NCI-H1105 (cell line): ENCODE data around the gene DENND5B.
"Not testable (repeated sequence)": the region's sequence is repeated elsewhere in the genome, so short reads cannot be mapped to it uniquely, and the experiment has no call there.

Experiments used
- DNase-seq: peaks from one replicate; lab custom pipeline; 2025; lab: John Stamatoyannopoulos, UW

Gene DENND5B

GRCh38 chr12:31471051-31471450 lies 119.9 kb downstream of the DENND5B start:
- DNase-seq, result no peak

- no peak for DNase-seq
Observed at GRCh38 chr12:31470459-31470858, 120.5 kb downstream of the DENND5B start.

- no peak for DNase-seq
Observed at GRCh38 chr12:31466768-31467167, 124.2 kb downstream of the DENND5B start.

GRCh38 chr12:31465002-31465401 lies 125.9 kb downstream of the DENND5B start:
- DNase-seq, result no peak

- DNase-seq, result no peak
Observed at GRCh38 chr12:31460024-31460423, 130.9 kb downstream of the DENND5B start.

GRCh38 chr12:31456562-31456961 lies 134.4 kb downstream of the DENND5B start:
- DNase-seq, result no peak

GRCh38 chr12:31444736-31445135 lies 146.2 kb downstream of the DENND5B start:
- DNase-seq, result no peak

GRCh38 chr12:31440586-31440985 lies 150.3 kb downstream of the DENND5B start:
- DNase-seq, result no peak

- no peak for DNase-seq
Observed at GRCh38 chr12:31440134-31440533, 150.8 kb downstream of the DENND5B start.

- DNase-seq, result no peak
Observed at GRCh38 chr12:31431721-31432240, 159.2 kb downstream of the DENND5B start.

GRCh38 chr12:31423405-31423804 lies 167.5 kb downstream of the DENND5B start:
- no peak for DNase-seq

- DNase-seq, result no peak
Observed at GRCh38 chr12:31412292-31412801, 178.6 kb downstream of the DENND5B start.

GRCh38 chr12:31408763-31409162 lies 182.2 kb downstream of the DENND5B start:
- DNase-seq, result no peak

GRCh38 chr12:31407562-31407961 lies 183.4 kb downstream of the DENND5B start:
- DNase-seq, result no peak

- DNase-seq, result no peak
Observed at GRCh38 chr12:31406345-31406744, 184.6 kb downstream of the DENND5B start.

GRCh38 chr12:31405021-31405420 lies 185.9 kb downstream of the DENND5B start:
- no peak for DNase-seq

GRCh38 chr12:31403099-31403607 lies 187.8 kb downstream of the DENND5B start:
- DNase-seq, result peak; percentile 65

GRCh38 chr12:31393004-31393550 lies 197.9 kb downstream of the DENND5B start:
- no peak for DNase-seq

- DNase-seq, result no peak
Observed at GRCh38 chr12:31390991-31391390, 199.9 kb downstream of the DENND5B start.

- DNase-seq, result no peak
Observed at GRCh38 chr12:31388713-31389112, 202.2 kb downstream of the DENND5B start.

- DNase-seq, result no peak
Observed at GRCh38 chr12:31387466-31387865, 203.5 kb downstream of the DENND5B start.

GRCh38 chr12:31387011-31387410 lies 203.9 kb downstream of the DENND5B start:
- no peak for DNase-seq

GRCh38 chr12:31386364-31386777 lies 204.6 kb downstream of the DENND5B start:
- no peak for DNase-seq

- not testable (repeated sequence) for DNase-seq
Observed at GRCh38 chr12:31377210-31377609, 213.7 kb downstream of the DENND5B start.
